ENCODE data around the gene GLE1. TPM values are rescaled to one million over a fixed set of nuclear protein-coding genes. Genes with fewer than 3 reads are reported as not detected.

Gene GLE1
- polyA plus RNA-seq, 3 donors: 16.0 to 31.2 (median 22.2) TPM

GRCh38 chr9:128552744-128553440, 48.4 kb downstream of the GLE1 start:
- Histone ChIP-seq H2AFZ (ENCODE audit: insufficient read depth, low read depth, low read length, poor library complexity, severe bottlenecking) (peak overlapping the region; percentile 93), H3K79me2 (ENCODE audit: insufficient read depth, low read length) (peaks cover 35% of the 10 kb centered on the region), H3K27me3 (ENCODE audit: control insufficient read depth in 2 of 2, insufficient read depth in 2 of 2, low read length in 2 of 2) (no peaks in the 10 kb centered on the region), H3K4me2 (replicated peaks; ENCODE audit: extremely low read depth, low read length, poor library complexity, severe bottlenecking) (peak overlapping the region; percentile 92), H3K27ac (ENCODE audit: low read depth in 1 of 2, low read length in 2 of 2) (peak overlapping the region in 1 of 2 donors; percentile 62), H3K9me3 (replicated peaks in 1 of 2; ENCODE audit: control insufficient read depth in 1 of 2, insufficient read depth in 1 of 2, low read length in 2 of 2) (no peaks in the 10 kb centered on the region), H3K4me3 (replicated peaks in 1 of 3; ENCODE audit: low read depth in 2 of 3, low read length in 3 of 3) (peak overlapping the region; percentile 52 to 90 (median 90)), H3K9ac (ENCODE audit: insufficient read depth, low read length, poor library complexity, severe bottlenecking) (peak overlapping the region; percentile 82), H3K4me1 (ENCODE audit: control insufficient read depth in 1 of 2, insufficient read depth in 2 of 2, low read length in 2 of 2) (peaks cover 25 to 32% of the 10 kb centered on the region in 2 donors), H4K20me1 (ENCODE audit: insufficient read depth, low read length) (peaks cover 15% of the 10 kb centered on the region), H3K36me3 (replicated peaks in 1 of 2; ENCODE audit: control insufficient read depth in 1 of 2, insufficient read depth in 2 of 2, low read length in 2 of 2) (no peaks in the 10 kb centered on the region)
- DNase-seq: peak; percentile 15 to 33 (median 30)
- intact Hi-C loops (cut with micrococcal nuclease): loop anchor here in 1 of 2 donors (5.0 kb wide), 1 partner anchor 46 kb away; no protein-coding TSS in a partner anchor
- Mint-ChIP-seq H3K4me3 (no peak overlapping the region), H3K36me3 (no peaks in the 10 kb centered on the region), H3K9me3 (peaks cover 0 to 3% (median 0%) of the 10 kb centered on the region in 7 donors), H3K27ac (no peak overlapping the region), H3K4me1 (peaks cover 24% of the 10 kb centered on the region), H3K27me3 (ENCODE audit: low read depth in 3 of 3) (no peaks in the 10 kb centered on the region)
- WGBS (ENCODE audit: insufficient coverage): under 1% methylated on average over 48 of the region's 59 CpGs
- no peak for TF ChIP-seq CTCF (IDR thresholded peaks at IDR 0.05)

- Mint-ChIP-seq H3K9me3 (peaks cover 0 to 3% (median 0%) of the 10 kb centered on the region in 7 donors), H3K4me3 (no peak overlapping the region), H3K36me3 (no peaks in the 10 kb centered on the region), H3K27ac (no peak overlapping the region), H3K27me3 (ENCODE audit: low read depth in 3 of 3) (no peaks in the 10 kb centered on the region), H3K4me1 (peaks cover 30% of the 10 kb centered on the region)
- TF ChIP-seq CTCF (IDR thresholded peaks at IDR 0.05): no peak
- DNase-seq: no peak
- Histone ChIP-seq H3K36me3 (replicated peaks in 1 of 2; ENCODE audit: control insufficient read depth in 1 of 2, insufficient read depth in 2 of 2, low read length in 2 of 2) (no peaks in the 10 kb centered on the region), H2AFZ (ENCODE audit: insufficient read depth, low read depth, low read length, poor library complexity, severe bottlenecking) (no peak overlapping the region), H3K27ac (ENCODE audit: low read depth in 1 of 2, low read length in 2 of 2) (no peak overlapping the region), H3K4me1 (ENCODE audit: control insufficient read depth in 1 of 2, insufficient read depth in 2 of 2, low read length in 2 of 2) (peaks cover 27 to 37% of the 10 kb centered on the region in 2 donors), H3K9me3 (replicated peaks in 1 of 2; ENCODE audit: control insufficient read depth in 1 of 2, insufficient read depth in 1 of 2, low read length in 2 of 2) (no peaks in the 10 kb centered on the region), H3K9ac (ENCODE audit: insufficient read depth, low read length, poor library complexity, severe bottlenecking) (no peak overlapping the region), H3K79me2 (ENCODE audit: insufficient read depth, low read length) (peaks cover 35% of the 10 kb centered on the region), H3K27me3 (ENCODE audit: control insufficient read depth in 2 of 2, insufficient read depth in 2 of 2, low read length in 2 of 2) (no peaks in the 10 kb centered on the region), H3K4me2 (replicated peaks; ENCODE audit: extremely low read depth, low read length, poor library complexity, severe bottlenecking) (peak overlapping the region; percentile 92), H3K4me3 (replicated peaks in 1 of 3; ENCODE audit: low read depth in 2 of 3, low read length in 3 of 3) (peak overlapping the region in 1 of 3 experiments; percentile 90), H4K20me1 (ENCODE audit: insufficient read depth, low read length) (peaks cover 15% of the 10 kb centered on the region)
- intact Hi-C loops (cut with micrococcal nuclease): loop anchor here in 1 of 2 donors (5.0 kb wide), 1 partner anchor 46 kb away; no protein-coding TSS in a partner anchor
- 67% methylated on average over 2 of the region's 6 CpGs for WGBS (ENCODE audit: insufficient coverage)
Measured at GRCh38 chr9:128553728-128554127, 49.2 kb downstream of the GLE1 start.

Data from CD14-positive monocyte (primary cell).